Superior temporal gyrus (tissue), 1 donor: ENCODE measurements around the gene RAB43.
"Not testable (repeated sequence)": the region's sequence is repeated elsewhere in the genome, so short reads cannot be mapped to it uniquely, and the experiment has no call there.

Source experiments
- DNase-seq: peaks from one replicate; pipeline ENCODE4 v3.0.0-alpha.2; 2016; ENCODE audit errors: extremely low spot score

The RAB43 gene

DNA sequence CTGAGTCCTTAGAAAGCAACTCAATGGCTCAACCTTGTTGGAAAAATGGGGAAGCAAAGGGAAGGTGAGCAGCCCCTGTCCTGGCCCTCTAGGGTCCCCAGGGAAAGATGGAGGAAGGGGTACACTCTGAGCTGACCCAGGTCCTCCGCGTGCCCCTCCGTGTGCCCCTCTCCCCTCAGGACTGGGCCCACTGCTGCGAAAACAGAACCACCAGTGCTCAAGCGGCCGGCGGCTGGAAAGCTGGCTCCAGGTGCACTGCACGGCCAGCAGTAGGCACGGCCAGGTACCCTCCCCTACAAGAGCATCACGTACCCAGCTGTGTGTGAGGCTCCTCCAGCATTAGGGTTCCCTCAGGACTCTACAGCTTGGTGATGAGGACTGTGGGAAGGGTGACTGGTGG is 26.3 kb downstream of the RAB43 start:
- DNase-seq: no peak

GRCh38 chr3:129088312-129088711 is 33.3 kb downstream of the RAB43 start:
- DNase-seq: not testable (repeated sequence)

GRCh38 chr3:129087904-129088303 is 33.7 kb downstream of the RAB43 start:
- DNase-seq: not testable (repeated sequence)

- no peak for DNase-seq
Measured at GRCh38 chr3:129087138-129087702, 34.4 kb downstream of the RAB43 start.

GRCh38 chr3:129085818-129086217 is 35.8 kb downstream of the RAB43 start:
- no peak for DNase-seq

DNA sequence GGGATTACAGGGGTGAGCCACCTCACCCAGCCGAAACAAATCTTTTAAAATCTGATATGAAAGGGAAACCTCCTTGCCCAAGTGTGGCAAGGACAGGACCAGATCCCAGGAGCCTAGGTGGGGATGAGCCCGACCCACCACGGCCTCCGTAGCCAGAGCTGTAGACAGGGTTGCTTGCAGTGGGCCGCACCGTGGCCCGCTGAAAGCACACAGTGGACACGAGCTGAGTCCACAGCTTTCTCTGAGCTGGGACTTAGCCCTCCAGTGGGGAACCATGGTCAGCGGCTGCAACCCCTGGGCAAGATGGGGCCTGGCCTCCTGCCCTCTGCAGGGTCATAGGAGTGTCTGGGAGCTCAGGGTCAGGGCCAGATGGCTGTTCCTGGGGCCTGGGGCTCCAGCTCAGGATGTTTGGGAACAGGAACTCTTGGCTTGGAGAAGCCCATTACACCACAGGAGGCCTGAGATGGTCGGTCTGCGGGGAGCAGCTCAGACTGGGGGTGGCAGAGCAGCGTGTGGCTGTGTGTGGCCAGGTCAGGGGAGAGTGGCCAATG is 36.4 kb downstream of the RAB43 start:
- DNase-seq: no peak

GRCh38 chr3:129084501-129084900 is 37.1 kb downstream of the RAB43 start:
- DNase-seq: no peak

DNA sequence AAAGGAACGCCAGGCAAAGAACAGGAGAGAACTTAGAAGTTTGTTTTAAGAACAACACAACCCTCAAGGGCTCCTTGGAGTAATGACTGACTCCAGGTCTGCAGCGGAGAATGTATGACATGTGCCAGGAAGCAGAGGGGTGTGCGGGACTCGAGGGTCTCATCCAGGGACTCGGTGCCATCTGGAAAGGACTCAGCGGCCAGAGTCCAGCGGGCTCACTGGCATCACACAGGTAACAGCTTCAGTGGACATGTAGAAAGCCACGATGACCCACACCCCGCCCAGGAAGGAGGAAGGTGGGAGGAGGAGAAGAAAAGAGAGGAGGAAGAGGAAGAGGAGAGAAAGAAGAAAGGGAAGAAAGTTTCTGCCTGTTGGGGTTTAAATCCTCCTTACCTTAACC is 39.6 kb downstream of the RAB43 start:
- DNase-seq: no peak

GRCh38 chr3:129081503-129081902 is 40.1 kb downstream of the RAB43 start:
- DNase-seq: no peak

- DNase-seq: no peak
Measured at GRCh38 chr3:129078510-129078909, 43.1 kb downstream of the RAB43 start.

GRCh38 chr3:129077222-129077621 is 44.4 kb downstream of the RAB43 start:
- DNase-seq: no peak

DNA sequence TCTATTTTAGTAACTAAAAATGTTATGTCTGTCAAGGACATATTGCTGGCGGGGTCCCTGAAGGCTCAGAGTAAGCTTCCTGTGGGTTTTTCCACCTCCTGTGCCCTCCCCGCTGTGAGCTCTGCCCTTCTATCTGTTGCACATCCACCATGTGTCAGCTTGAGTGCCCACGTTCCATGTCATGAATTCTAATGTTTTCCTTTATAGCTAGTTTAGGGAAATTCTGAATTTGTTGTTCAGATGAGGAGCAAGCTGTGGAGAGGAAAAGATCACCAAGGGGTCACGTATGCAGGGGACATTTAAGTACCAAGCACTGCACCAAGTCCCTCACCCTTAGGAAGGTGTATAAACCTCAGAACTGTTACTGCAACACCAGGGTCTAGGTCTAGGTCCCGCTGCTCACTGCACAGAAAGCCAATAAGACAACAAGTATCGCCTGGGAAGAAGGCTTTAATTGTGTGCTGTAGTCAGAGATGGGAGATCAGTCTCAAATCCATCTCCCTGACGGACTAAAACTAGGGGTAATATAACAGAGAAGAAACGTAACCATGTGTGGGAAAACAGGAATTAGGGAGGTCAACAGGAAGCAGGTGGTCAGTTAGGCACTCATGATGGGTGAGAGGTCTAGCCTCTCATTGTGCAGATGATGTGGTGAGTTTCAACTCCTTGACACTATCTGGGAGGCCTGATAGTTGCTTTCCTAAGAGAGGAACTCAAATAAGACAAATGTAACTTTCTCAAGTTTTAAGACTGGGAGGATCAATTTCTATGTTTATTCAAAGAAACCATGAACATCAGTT is 51.3 kb downstream of the RAB43 start:
- DNase-seq: no peak

- DNase-seq: not testable (repeated sequence)
Measured at GRCh38 chr3:129069313-129070085, 52.1 kb downstream of the RAB43 start.

DNA sequence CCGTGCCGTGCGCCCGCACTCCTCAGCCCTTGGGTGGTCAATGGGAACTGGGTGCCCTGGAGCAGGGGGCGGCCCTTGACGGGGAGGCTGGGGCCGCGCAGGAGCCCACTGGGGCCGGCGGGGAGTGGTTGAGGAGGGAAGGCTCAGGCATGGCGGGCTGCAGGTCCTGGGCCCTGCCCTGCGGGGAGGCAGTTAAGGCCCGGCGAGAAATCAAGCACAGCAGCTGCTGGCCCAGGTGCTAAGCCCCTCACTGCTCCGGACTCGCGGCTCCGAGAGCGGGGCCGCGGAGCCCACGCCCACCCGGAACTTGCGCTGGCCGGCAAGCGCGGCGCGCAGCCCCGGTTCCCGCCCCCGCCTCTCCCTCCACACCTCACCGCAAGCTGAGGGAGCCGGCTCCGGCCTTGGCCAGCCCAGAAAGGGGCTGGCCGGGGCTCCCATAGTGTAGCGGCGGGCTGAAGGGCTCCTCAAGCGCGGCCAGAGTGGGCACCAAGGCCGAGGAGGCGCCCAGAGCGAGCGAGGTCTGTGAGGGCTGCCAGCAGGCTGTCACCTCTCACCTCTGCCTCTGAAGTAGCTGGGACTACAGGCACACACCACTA is 53.2 kb downstream of the RAB43 start:
- DNase-seq: no peak

DNA sequence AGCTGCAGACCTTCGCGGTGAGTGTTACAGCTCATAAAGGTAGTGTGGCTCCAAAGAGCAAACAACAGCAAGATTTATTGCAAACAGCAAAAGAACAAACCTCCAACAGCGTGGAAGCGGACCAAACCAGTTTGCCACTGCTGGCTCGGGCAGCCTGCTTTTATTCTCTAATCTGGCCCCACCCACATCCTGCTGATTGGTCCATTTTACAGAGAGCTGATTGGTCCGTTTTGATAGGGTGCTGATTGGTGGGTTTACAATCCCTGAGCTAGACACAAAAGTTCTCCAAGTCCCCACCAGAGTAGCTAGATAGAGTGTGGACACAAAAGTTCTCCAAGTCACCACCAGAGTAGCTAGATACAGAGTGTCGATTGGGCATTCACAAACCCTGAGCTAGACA is 53.9 kb downstream of the RAB43 start:
- DNase-seq: not testable (repeated sequence)

- DNase-seq: no peak
Measured at GRCh38 chr3:129065720-129066073, 55.9 kb downstream of the RAB43 start.

DNA sequence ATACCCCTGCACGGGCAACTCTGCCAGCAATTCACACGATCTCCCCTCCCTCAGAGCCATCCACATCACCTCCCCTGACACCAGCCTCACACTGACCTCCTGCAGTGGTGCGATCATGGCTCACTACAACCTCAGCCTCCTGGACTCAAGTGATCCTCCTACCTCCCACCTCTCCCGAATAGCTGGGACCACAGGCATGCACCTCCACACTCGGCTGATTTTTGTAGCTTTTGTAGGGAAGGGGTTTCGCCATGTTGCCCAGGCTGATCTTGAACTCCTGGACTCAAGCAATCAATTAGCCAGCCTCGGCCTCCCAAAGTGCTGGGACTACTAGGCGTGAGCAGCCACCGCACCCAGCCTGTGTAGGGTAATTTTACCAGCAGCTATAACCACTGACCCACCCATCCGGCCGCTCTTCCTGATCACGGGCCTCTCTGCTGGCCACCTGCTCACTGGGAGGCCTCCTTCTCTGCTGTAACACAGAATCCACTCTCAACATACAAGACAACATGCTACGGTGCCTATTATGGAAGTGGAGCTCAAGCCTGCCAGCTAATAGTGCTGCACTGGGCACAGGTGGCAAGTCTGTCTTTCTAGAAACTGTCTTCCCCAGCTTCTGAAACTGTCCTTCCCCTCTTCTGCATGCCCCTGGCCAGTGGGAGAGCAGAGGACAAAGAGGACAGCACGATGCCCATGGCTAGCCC is 56.4 kb downstream of the RAB43 start:
- no peak for DNase-seq

DNA sequence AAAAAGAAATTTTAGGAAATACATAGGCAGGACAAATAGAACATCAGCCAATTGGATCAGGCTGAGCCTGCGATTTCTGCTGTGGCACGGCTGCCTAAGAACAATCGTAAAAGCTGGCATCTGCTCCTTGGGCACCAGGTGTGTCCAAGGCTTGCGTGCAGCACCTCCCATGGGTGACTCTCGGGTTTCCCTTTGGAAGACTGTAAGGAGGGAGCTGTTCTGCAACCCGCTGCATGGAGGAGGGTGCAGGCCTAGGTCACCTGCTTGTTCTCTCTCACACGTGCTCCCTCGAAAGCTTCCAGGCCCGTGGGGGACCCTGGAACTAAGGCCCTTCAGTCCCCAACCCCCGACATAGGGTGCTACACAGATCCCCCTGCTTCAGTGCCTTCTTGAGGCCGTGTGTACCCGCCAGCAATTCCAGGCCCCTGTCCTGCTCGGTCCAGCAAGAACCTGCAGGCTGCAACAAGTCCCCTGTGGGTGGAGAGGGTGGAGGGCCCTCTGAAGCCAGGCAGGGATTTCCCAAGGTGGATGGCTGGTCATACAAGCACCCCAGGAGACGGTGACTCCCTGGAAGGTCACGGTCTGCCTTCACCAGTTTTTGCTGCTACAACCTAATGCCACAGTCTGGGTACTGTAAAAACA is 57.6 kb downstream of the RAB43 start:
- no peak for DNase-seq

GRCh38 chr3:129063091-129063640 is 58.4 kb downstream of the RAB43 start:
- DNase-seq: no peak
